Mucosa of rectum (tissue), 2 donors: ENCODE measurements around the gene SUCO.
"Not testable (repeated sequence)": the region's sequence is repeated elsewhere in the genome, so short reads cannot be mapped to it uniquely, and the experiment has no call there.

ENCODE experiments used
- H3K27ac ChIP-seq, 2 donors: one replicate each; pipeline ENCODE4 v1.7.0; 2013; ENCODE audit warnings: inconsistent platforms in 2 of 2, low read depth in 2 of 2, low read length in 2 of 2
- H3K27me3 ChIP-seq, 2 donors: one replicate each; pipeline ENCODE4 v1.7.0; 2013; ENCODE audit warnings: low read length in 2 of 2; ENCODE audit not compliant: control insufficient read depth in 2 of 2, insufficient read depth in 2 of 2
- H3K36me3 ChIP-seq, 2 donors: one replicate each; pipeline ENCODE4 v1.7.0; 2013; ENCODE audit warnings: low read length in 2 of 2; ENCODE audit not compliant: control insufficient read depth in 2 of 2, insufficient read depth in 2 of 2
- H3K4me1 ChIP-seq, 2 donors: one replicate each; pipeline ENCODE4 v1.7.0; 2013; ENCODE audit warnings: low read length in 2 of 2, mild to moderate bottlenecking in 1 of 2; ENCODE audit not compliant: control insufficient read depth in 2 of 2, insufficient read depth in 2 of 2
- H3K4me3 ChIP-seq, 2 donors: one replicate each; pipeline ENCODE4 v1.7.0; 2013; ENCODE audit warnings: low read length in 2 of 2
- H3K9ac ChIP-seq, 2 donors: one replicate each; pipeline ENCODE4 v1.7.0; 2013; ENCODE audit warnings: low read length in 2 of 2, low read depth in 1 of 2, mild to moderate bottlenecking in 1 of 2
- H3K9me3 ChIP-seq, 2 donors: one replicate each; pipeline ENCODE4 v1.7.0; 2013; ENCODE audit warnings: low read length in 2 of 2; ENCODE audit not compliant: control insufficient read depth in 2 of 2
- donor health status: healthy.
- donor health status: Normal muscosa, but diverticular disease.

SUCO gene

GRCh38 chr1:172585348-172585747, 52.4 kb downstream of the SUCO start:
- no peaks in the 10 kb centered on the region for H3K9me3 ChIP-seq
- H3K9ac ChIP-seq: no peak overlapping the region
- no peaks in the 10 kb centered on the region for H3K27me3 ChIP-seq
- peaks cover 14% of the 10 kb centered on the region in 2 donors for H3K36me3 ChIP-seq
- peaks cover 0 to 4% of the 10 kb centered on the region in 2 donors for H3K4me1 ChIP-seq
- no peak overlapping the region for H3K27ac ChIP-seq
- H3K4me3 ChIP-seq: no peak overlapping the region

- H3K4me3 ChIP-seq: no peak overlapping the region
- H3K9me3 ChIP-seq: no peaks in the 10 kb centered on the region
- H3K4me1 ChIP-seq: peaks cover 0 to 4% of the 10 kb centered on the region in 2 donors
- no peak overlapping the region for H3K9ac ChIP-seq
- H3K36me3 ChIP-seq: peaks cover 18 to 19% of the 10 kb centered on the region in 2 donors
- no peak overlapping the region for H3K27ac ChIP-seq
- no peaks in the 10 kb centered on the region for H3K27me3 ChIP-seq
These were observed 52.9 kb downstream of the SUCO start for GRCh38 chr1:172585861-172586260.

- no peak overlapping the region for H3K9ac ChIP-seq
- peaks cover 0 to 4% of the 10 kb centered on the region in 2 donors for H3K4me1 ChIP-seq
- H3K9me3 ChIP-seq: no peaks in the 10 kb centered on the region
- H3K27ac ChIP-seq: no peak overlapping the region
- no peak overlapping the region for H3K4me3 ChIP-seq
- peaks cover 21% of the 10 kb centered on the region in 2 donors for H3K36me3 ChIP-seq
- H3K27me3 ChIP-seq: no peaks in the 10 kb centered on the region
These were observed 55.6 kb downstream of the SUCO start for GRCh38 chr1:172588296-172589291.

- no peak overlapping the region for H3K4me3 ChIP-seq
- peaks cover 0 to 4% of the 10 kb centered on the region in 2 donors for H3K4me1 ChIP-seq
- no peak overlapping the region for H3K9ac ChIP-seq
- H3K36me3 ChIP-seq: peaks cover 21% of the 10 kb centered on the region in 2 donors
- H3K27ac ChIP-seq: no peak overlapping the region
- no peaks in the 10 kb centered on the region for H3K9me3 ChIP-seq
- no peaks in the 10 kb centered on the region for H3K27me3 ChIP-seq
These were observed 56.6 kb downstream of the SUCO start for GRCh38 chr1:172589553-172589952.

GRCh38 chr1:172591429-172591828, 58.5 kb downstream of the SUCO start:
- not testable (repeated sequence) for H3K9ac ChIP-seq, H3K4me1 ChIP-seq, H3K4me3 ChIP-seq, H3K27ac ChIP-seq, H3K9me3 ChIP-seq, H3K27me3 ChIP-seq
- H3K36me3 ChIP-seq: peaks cover 21 to 23% of the 10 kb centered on the region in 2 donors

- not testable (repeated sequence) for H3K4me3 ChIP-seq, H3K9me3 ChIP-seq, H3K4me1 ChIP-seq, H3K27ac ChIP-seq, H3K9ac ChIP-seq, H3K27me3 ChIP-seq
- peaks cover 20 to 22% of the 10 kb centered on the region in 2 donors for H3K36me3 ChIP-seq
These were observed 62.1 kb downstream of the SUCO start for GRCh38 chr1:172595066-172595465.

GRCh38 chr1:172596782-172597181, 63.8 kb downstream of the SUCO start:
- H3K9ac ChIP-seq, H3K9me3 ChIP-seq, H3K27ac ChIP-seq, H3K4me3 ChIP-seq, H3K27me3 ChIP-seq, H3K4me1 ChIP-seq: not testable (repeated sequence)
- H3K36me3 ChIP-seq: peaks cover 19 to 21% of the 10 kb centered on the region in 2 donors

- H3K36me3 ChIP-seq: peaks cover 21 to 27% of the 10 kb centered on the region in 2 donors
- H3K4me1 ChIP-seq: no peaks in the 10 kb centered on the region
- no peak overlapping the region for H3K4me3 ChIP-seq
- no peak overlapping the region for H3K27ac ChIP-seq
- no peaks in the 10 kb centered on the region for H3K9me3 ChIP-seq
- no peak overlapping the region for H3K9ac ChIP-seq
- H3K27me3 ChIP-seq: no peaks in the 10 kb centered on the region
These were observed 67.0 kb downstream of the SUCO start for GRCh38 chr1:172599912-172600311.

GRCh38 chr1:172600615-172601014, 67.7 kb downstream of the SUCO start:
- no peaks in the 10 kb centered on the region for H3K27me3 ChIP-seq
- no peak overlapping the region for H3K9ac ChIP-seq
- no peak overlapping the region for H3K27ac ChIP-seq
- H3K36me3 ChIP-seq: peaks cover 21 to 25% of the 10 kb centered on the region in 2 donors
- no peak overlapping the region for H3K4me3 ChIP-seq
- H3K9me3 ChIP-seq: no peaks in the 10 kb centered on the region
- no peaks in the 10 kb centered on the region for H3K4me1 ChIP-seq

- Histone ChIP-seq H3K27ac (no peak overlapping the region), H3K4me3 (no peak overlapping the region), H3K27me3 (no peaks in the 10 kb centered on the region), H3K9me3 (no peaks in the 10 kb centered on the region), H3K4me1 (no peaks in the 10 kb centered on the region), H3K36me3 (peaks cover 21 to 25% of the 10 kb centered on the region in 2 donors), H3K9ac (no peak overlapping the region)
These were observed 68.2 kb downstream of the SUCO start for GRCh38 chr1:172601046-172601630.
